NOMO-1 (cell line): Measurements from ENCODE around the gene LNPK.
"Not testable (repeated sequence)": the region's sequence is repeated elsewhere in the genome, so short reads cannot be mapped to it uniquely, and the experiment has no call there.

Experiments used
- DNase-seq, 2 experiments: peaks; one replicate each; lab custom pipeline; 2025; ENCODE audit not compliant: unreplicated experiment in 2 of 2; lab: John Stamatoyannopoulos, UW

The LNPK gene

DNA sequence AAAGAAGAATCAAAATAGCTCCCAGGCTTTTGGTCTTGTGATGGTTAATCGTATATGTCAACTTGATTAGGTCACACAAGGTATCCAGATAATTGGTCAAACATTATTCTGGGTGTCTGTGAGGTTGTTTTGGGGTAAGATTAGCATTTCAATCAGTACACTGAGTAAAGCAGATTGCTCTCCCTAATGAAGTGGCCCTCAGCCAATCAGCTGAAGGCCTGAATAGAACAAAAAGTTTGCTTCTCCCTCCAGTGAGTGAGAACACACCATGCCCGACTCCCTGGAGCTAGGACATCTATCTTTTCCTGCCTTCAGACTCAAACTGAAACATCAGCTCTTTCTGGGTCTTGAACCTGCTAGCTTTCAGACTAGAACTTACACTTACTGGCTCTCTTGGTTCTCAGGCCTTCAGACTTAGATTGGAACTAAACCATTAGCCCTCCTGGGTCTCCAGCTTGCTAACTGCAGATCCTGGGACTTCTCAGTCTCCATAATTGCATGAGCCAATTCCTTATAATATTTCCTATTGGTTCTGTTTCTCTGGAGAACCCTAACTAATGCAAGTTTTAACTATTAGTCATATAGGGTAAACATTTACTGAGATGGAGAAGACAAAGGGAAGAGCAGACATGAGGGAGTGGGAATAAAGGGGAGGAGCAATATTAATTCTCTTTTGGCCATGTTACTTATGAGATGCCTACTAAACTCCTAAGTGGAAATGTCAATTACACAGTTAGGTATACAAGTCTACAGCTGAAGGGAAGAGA is 25.5 kb downstream of the LNPK start:
- no peak for DNase-seq

DNA sequence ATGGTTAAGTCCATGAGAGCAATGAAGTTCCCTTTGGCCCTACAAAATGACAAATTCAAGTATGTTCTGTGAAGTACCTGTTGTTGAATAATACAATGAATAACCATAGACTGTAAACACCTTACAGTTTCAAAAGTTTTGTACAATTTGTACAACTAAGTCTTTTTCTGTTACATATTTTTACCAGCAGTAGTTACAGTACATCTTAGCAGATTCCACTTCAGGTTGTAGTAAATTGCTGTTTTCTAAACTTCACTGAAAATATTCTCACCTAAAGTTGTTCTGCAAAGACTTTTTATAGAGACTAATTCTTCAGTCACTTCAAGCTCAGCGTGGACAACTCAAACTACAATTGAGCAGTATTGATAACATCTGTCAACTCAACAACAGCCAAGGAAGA is 28.7 kb downstream of the LNPK start:
- DNase-seq, result no peak

DNA sequence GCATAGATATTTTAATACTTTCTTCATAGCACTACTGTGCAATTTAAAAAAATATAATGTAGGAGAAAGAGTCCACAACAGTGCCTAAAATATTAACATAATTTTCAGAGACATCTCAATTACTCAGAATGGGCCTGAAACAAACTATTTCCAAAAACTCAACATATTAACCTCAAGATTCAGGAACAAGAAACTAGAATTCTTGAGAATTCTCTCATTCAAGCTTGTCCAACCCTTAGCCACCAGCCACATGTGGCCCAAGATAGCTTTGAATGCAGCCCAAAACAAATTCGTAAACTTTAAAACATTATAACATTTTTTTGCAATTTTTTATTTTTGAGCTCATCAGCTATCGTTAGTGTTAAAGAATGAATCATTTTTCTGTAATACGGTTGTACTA is 35.2 kb downstream of the LNPK start:
- DNase-seq, result no peak

DNA sequence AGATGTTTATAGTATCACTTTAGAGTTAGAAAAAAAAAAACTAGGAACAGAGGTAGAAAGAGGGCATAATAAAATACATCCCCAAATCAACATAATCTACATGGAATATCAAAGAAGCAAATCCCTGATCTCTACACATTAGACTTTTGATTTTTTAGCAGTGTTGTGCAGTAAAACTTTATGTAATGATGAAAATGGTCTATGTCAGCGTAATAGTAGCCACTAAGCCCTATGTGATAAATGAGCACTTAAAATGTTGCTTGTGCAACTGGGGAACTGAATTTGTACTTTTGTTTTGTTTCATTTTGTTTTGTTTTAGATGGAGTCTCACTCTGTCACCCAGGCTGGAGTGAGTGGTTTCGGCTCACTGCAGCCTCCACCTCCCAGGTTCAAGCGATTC is 36.3 kb downstream of the LNPK start:
- no peak for DNase-seq

DNA sequence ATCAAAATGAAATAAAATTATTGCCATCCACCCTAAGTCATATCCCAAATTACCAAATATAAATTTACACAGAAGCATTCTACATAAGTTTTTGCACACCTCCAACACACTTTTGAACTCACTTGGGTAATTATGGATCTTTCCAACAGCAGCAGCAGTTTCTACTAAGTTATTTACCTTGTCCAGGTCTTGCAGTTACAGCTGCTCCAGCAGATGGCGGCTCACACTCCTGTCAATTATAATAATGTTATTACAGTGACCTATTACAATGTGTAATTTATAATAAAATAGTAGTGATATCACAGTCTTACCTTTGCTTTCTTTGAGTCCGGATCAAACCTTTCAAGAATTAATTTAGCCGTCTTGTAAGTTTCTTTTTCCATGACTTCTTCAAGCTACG is 37.9 kb downstream of the LNPK start:
- DNase-seq, result no peak

DNA sequence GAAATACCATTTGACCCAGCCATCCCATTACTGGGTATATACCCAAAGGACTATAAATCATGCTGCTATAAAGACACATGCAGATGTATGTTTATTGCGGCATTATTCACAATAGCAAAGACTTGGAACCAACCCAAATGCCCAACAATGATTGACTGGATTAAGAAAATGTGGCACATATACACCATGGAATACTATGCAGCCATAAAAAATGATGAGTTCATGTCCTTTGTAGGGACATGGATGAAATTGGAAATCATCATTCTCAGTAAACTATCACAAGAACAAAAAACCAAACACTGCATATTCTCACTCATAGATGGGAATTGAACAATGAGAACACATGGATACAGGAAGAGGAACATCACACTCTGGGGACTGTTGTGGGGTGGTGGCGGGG is 38.9 kb downstream of the LNPK start:
- DNase-seq, result not testable (repeated sequence)

DNA sequence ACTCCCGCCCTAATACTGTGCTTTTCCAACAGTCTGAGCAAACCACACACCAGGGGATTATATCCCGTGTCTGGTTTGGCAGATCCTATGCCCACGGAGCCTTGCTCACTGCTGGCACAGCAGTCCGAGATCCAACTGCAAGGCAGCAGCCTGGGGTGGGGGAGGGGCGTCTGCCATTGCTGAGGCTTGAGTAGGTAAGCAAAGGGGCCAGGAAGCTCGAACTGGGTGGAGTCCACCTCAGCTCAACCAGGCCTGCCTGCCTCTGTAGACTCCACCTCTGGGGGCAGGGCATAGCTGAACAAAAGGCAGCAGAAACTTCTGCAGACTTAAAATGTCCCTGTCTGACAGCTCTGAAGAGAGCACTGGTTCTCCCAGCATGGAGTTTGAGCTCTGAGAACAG is 44.2 kb downstream of the LNPK start:
- DNase-seq, result no peak

DNA sequence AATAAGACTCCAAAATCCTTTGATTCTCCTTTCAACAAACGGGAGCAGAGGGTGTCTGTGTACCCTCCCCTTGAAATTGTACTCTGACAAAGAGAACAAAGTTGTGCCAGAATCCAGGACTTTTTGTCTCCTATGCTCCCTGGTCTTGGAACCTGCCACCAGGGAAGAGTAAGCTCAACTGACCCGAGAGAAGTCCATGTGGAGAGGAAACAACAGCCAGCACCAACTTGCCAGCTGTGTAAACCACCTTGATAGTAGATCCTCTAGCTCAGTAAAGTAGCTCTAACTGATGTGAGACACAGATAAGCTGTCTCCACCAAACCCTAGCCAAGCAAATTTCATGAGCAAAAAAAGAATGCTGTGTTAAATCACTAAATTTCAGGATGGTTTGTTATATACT is 46.9 kb downstream of the LNPK start:
- no peak for DNase-seq

DNA sequence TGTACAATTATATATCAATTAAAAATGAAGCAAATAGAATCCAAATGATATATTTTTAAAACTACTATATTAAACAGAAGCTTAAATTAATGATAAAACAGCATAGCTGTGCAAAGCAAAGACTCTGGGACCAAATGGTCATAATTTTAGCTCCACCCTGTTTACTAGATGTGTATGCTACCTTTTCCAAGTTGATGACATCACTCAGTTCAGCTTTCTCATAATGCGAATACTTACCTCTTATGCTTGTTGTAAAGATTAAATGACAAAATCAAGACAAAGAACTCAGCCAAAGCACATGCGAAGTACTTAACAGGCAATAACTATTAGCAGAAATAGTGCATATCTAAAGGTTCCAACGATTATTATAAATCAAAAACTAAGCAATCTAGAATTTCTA is 51.6 kb downstream of the LNPK start:
- DNase-seq, result no peak

DNA sequence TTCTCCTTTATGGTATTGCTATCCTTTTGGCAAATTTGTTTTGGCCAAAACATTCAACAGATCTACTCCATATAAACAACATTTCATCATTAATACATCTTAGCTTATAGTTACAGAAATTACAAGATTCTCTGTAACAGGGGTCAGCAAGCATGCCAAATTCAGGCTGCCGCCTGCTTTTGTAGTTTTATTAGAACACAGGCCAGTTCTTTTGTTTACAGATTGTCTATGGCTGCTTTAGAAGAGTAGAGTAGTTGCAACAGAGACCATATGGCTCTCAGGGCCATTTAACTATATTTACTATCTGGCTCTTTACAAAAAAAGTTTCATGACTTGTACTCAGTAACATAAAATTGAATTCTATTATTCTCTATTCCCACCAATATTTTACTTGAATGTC is 53.9 kb downstream of the LNPK start:
- DNase-seq, result no peak

DNA sequence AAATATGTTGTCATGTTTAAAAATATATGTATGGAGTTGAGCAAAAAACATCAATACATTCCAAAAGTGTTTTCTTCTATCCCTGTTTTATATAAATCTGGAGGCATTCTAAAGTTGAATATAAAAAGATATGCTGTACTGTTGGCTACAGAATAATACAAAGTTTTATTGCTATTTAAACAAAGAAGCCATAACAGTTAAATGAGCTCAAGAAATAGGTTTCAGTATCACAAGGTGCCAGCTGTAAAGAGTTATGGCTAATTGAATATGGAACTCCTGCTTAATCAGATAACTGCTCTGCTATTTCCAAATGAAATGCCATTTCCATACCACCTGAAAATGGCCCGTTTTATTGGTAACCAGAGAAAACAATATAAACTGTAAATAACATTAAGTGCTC is 55.0 kb downstream of the LNPK start:
- DNase-seq, result no peak

DNA sequence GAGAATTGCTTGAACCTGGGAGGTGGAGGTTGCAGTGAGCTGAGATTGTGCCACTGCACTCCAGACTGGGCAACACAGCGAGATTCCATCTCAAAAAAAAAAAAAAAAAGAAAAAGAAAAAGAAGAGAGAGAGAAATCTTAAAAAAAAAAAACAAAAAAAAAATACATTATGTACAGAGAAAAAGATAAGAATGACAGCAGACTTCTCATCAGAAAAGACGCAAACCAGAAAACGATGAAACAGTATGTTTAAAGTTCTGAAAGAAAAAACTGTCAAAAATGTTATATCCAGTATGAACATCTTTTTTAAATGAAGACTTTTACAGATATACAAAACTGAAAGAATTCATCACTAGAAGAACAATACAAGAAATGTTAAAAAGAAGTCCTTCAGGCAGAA is 60.4 kb downstream of the LNPK start:
- DNase-seq, result no peak

DNA sequence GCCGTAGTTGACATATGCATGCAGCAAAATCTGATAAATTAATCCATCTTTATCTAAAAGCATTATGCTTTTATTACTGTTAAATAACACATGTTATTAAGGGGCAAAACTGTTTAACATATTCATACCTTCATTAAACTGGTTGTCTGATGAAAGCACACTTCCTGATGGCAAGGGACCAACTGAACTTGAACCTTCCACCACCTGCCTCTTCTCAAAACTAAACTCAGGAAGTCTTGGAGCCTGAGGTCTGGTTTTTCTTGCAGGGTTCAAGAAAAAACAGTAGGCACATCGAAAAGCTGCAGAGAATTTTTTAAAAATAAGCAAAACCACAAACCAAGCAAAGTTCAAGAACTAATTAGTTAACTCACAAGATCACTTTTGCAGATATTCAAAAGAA is 64.9 kb downstream of the LNPK start:
- DNase-seq, result no peak

DNA sequence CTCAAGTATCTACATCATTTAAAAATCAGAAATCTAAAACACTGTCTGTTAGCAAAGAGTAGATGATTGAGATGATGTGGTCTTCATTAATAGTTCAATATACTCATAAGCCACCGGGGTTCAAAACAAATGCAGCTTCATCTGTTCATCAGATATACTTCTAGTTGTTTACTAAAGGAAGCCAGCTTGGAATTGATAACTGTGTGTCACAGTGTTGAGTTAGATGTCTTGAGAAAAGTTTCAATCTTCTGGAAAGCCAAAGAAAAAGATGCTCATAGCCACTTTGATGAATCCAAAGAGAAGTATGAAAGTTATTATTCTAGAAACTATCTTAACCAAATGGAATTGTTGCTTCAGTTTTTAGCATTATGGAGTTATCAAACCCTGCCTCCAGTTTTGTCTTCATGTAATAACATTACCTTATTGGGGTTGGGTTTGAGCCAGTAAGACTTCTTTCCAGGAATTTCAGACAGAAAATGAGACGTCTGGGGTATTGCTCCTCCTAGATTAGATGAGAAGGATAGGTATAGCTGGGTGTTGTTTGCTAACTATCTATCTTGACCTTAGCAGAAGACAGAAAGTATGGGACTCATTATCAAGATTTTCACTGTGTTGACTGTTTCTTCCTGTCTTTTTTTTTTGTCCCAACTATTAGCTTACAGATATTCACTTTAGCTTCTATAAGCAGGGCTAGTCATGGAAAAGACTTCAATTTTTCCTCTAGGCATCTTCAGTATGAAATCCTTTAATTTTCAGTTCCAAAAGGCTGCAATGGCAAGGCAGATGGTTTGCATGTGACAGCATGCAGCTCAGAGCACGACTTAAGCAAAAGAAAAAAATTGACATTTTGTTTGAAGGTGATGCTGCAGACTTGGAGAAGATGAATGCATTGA is 66.5 kb downstream of the LNPK start:
- DNase-seq, result no peak

DNA sequence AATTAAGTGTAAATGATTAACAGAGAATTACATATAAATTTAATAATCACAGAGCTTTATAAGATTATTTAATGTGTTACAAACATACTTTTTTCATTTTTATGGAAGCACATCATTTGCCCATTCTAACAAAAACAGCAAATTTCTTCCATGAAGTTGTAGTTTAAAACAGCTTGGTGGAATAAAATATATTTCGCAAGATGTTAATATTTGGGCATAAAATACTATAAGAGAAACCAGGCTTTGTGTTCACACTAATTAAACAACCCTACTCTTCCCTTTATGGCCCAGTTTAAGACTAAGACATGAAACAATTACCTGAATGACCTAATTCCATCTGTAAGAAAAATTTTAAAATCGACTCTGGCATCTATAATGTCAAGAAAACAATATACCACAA is 69.4 kb downstream of the LNPK start:
- no peak for DNase-seq

DNA sequence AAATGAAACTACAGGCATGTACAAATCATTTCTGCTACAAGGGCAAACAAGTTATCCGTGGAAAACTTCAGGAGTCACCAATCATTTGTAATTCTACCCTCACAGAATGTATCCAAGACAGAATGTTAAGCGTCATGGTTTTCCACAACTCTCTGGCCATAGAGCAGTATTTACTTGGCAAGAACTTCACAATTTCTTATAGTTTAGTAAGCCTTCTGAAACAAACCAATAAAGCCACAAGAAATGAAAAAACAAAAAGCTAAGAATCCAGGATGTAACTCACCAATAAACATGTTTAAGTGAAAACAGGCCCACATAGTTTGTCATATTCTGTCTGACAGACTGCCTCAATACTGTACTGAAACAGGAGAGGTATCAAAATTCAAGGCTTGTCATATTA is 70.3 kb downstream of the LNPK start:
- DNase-seq, result no peak

DNA sequence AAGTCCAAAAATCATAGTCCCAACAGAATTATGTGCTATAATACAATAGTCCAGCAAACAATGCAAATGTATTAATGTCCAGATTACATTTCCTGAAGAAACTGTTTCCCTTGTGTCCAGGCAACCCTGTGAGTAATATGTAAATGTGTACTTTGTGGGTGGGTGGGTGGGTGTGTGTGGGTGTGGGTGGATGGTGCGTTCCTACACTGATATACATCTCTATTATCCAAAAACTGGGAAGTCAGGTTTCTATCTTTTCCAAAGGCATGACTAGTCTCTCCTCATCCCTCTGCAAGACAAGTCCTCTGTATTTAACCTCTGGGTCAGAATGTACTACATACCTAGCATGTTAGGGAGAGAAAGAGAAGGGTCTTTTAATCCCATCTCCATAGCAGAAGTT is 71.6 kb downstream of the LNPK start:
- no peak for DNase-seq

DNA sequence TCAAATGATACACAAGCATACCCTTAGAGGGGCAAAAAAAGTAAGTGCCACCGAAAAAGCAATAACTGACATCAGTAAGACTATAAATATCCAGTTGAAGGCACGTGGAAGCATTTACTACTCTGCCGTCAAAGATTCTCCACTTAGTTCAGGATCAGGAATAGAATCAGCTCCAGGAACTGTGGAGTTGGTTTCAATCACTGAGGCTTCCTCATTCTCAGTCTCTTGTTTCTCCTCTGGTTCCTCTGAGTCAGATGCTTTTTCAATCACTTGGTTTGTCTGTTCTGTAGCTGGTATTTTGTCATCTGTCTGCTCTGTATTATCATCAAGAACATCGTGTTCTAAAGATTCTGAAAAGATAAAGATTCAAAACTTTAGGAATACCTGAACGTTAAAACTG is 72.2 kb downstream of the LNPK start:
- DNase-seq, result no peak

DNA sequence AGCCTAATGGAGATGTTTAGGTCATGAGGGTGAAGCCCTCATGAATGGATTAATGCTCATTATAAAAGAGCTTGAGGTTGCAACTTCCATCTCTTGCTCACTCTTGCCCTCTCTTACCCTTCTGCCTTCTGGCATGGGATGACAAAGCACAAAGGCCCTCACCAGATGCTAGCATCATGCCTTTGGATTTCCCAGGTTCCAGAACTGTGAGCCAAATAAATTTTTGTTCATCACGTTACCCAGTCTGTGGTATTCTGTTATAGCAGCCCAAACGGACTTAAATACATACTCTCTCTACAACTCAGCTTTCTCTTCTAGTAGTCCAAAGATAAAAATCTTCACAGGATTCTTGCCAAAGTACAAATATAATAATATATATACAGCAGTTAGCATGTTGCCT is 75.8 kb downstream of the LNPK start:
- no peak for DNase-seq

DNA sequence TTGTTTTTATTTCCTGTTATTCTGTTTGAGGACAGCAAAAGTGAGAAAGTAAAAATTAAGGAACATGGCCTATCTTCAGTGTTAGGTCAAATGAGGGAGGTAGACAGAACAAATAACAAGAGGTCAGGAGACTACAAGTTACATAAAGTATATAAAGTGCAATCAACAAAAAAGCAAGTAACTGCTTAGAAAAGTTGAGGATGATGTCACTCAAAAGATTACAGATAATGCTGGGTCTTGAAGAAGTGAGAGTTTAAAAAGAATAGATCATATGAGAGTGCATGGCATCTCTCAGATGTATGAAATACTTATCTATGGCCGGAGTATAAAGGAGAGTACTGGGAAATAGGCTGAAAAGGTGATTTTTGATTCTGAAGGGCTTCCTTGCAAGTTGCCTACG is 79.9 kb downstream of the LNPK start:
- no peak for DNase-seq

DNA sequence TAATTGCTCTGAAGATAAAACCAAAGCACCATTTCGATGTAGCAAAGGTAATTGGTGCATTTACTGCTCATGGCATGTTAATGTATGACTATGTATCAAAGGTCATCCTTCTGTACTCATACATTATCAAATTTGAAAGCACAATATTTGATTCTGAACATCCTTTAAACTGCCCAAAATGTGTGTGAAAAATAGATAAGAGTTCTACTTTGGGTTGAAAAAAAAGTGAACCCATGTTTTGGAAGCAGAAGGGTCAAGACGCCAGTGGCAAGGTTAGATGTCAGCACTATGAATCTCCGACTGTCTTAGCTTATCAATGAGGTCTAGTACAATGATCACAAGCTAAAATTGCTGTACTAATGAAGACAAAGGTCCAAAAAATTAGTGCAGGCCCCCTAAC is 83.1 kb downstream of the LNPK start:
- no peak for DNase-seq

DNA sequence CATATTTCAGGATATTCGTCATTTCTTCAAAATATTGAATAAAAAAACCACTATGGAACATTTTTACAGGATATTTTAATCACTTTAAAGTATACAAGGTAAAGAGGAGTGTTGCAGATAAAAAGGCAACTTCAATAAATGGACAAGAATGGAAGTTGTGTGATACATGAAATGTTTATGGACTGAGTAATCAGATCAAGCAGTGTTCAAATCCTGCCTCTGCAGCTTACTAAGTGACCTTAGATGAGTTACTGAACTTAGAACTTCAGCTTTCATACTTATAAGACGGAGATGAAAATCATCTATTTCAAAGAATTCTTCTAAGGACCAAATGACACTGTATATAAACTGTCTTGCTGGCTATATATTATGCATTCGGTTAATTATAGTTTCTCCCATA is 87.2 kb downstream of the LNPK start:
- no peak for DNase-seq
